Measurements from ENCODE around the gene HRK. TPM values are rescaled to one million over a fixed set of nuclear protein-coding genes. Genes with fewer than 3 reads are reported as not detected.
A peak's percentile ranks its signal among the peaks of the same experiment; 100 is the strongest.

Gene HRK
- total RNA-seq (0.53 TPM), polyA plus RNA-seq (0.05 TPM)

DNA sequence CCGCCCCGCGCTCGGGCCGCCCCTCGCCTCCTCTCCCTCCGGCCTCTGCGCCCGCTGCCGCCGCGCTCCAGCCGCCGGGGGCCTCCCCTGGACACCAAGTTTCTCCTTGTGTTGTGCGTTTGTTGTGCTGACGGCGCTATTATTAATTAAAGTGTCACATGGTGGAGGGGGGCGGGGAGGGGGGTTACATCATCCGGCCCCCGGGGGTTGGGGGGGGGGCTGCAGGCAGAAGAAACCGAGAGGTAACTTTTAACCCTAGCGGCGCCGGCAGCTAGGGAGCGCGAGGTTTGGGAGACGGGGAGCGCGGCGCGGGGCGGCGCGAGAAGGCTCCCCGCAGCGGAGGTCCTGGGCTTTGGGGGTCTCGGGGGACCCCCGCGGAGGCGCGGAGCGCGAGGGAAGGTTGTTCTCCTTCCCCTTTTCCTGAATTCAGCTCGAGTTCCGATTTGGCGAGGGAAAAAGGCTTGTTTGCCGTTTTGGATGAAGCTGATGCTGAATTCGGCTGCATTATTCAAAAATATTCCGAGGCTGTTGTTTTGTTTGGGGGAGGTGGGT, at the start of gene HRK:
TSS of gene HRK (minus strand) at position 117 of the 552 bp plus-strand sequence. CDS start 134 bp downstream, outside the sequence.
- WGBS, result 1% methylated on average over 49 of the region's 49 CpGs
- DNase-seq (ENCODE audit: extremely low spot score), result no peak

DNA sequence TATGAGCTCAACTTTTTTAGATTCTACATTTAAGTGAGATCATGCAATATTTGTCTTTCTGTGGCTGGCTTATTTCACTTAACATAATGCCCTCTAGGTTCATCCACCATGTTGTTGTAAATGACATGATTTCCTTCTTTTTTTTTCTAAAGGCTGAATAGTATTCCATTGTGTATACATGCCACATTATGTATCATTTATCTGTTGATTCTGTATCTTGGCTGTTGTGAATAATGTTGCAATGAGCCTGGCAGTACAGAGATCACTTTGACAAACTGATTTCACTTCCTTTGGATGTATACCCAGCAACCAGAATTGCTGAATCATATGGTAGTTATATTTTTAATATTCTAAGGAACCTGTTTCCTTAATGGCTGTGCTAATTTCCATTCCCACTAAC, 48.6 kb upstream of the HRK start:
- no peak overlapping the region for H3K27ac ChIP-seq (ENCODE audit: low read depth)
- peaks cover 2% of the 10 kb centered on the region for H3K36me3 ChIP-seq (ENCODE audit: insufficient read depth)
- no peak overlapping the region for H3K4me3 ChIP-seq (ENCODE audit: low read depth, low read length)
- no peak for DNase-seq (ENCODE audit: extremely low spot score)
- no peaks in the 10 kb centered on the region for H3K4me1 ChIP-seq (ENCODE audit: insufficient read depth)

More for the DNA sequence above, at the start of gene HRK:
- Histone ChIP-seq H3K36me3 (ENCODE audit: insufficient read depth) (no peaks in the 10 kb centered on the region), H3K4me3 (ENCODE audit: low read depth, low read length) (peak within 1 kb of the TSS; percentile 11), H3K4me1 (ENCODE audit: insufficient read depth) (no peaks in the 10 kb centered on the region), H3K27ac (ENCODE audit: low read depth) (no peak within 1 kb of the TSS)

DNA sequence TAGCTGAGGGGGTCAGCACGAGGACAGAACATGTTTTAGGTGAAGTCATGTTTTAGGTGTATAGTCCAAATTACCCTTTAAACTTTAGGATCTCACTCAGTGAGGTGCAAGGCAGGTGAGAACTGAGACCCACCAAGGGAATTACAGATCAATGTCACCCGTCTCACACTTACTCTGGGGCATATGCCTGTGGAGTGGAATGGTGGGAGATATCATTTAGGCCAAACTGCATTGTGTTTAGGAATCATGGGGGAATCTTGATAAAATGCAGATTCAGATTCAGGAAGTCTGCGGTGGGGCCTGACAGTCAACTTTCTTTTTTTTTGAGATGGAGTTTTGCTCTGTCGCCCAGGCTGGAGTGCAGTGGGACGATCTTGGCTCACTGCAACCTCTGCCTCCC, 47.3 kb upstream of the HRK start:
- Histone ChIP-seq H3K27ac (ENCODE audit: low read depth) (no peak overlapping the region), H3K36me3 (ENCODE audit: insufficient read depth) (no peaks in the 10 kb centered on the region), H3K4me1 (ENCODE audit: insufficient read depth) (no peaks in the 10 kb centered on the region), H3K4me3 (ENCODE audit: low read depth, low read length) (no peak overlapping the region)
- no peak for DNase-seq (ENCODE audit: extremely low spot score)
- 94% methylated on average over 5 of the region's 5 CpGs for WGBS

DNA sequence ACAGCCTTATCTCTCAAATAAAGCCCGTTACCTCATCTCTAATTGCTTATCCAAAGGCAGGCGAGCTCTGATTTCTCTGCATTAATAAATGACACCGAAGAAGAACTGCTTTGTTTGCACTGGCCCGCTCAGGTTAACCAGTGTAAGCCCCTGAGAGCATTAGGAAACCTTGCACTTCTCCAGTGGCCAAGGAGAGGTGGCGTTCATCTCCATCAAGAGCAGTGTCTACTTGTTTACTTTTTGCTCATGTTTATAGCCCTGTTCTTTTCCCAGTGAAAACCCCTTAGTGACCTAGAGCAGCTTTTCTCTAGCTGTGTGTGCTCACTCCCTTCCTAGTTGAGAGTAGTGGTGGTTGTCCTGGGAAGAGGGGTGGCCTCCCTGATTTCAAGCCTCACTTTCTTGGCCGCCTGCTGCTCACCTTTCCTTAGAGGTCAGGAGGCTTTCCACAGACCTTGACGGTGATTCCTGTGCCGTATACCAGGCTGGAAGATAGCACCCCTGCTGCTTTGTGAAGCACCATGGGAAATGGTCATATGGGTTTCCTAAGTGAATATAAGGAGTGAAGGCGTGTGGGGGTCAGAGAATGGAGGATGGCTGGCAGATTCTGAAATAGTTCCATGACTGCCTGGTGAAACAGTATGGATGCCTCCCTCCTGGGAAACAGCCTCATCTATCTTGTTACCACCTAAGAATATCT, 46.2 kb upstream of the HRK start:
- WGBS, result 83% methylated on average over 9 of the region's 9 CpGs
- Histone ChIP-seq H3K27ac (ENCODE audit: low read depth) (no peak overlapping the region), H3K4me3 (ENCODE audit: low read depth, low read length) (no peak overlapping the region), H3K4me1 (ENCODE audit: insufficient read depth) (no peaks in the 10 kb centered on the region), H3K36me3 (ENCODE audit: insufficient read depth) (no peaks in the 10 kb centered on the region)
- DNase-seq (ENCODE audit: extremely low spot score), result no peak

DNA sequence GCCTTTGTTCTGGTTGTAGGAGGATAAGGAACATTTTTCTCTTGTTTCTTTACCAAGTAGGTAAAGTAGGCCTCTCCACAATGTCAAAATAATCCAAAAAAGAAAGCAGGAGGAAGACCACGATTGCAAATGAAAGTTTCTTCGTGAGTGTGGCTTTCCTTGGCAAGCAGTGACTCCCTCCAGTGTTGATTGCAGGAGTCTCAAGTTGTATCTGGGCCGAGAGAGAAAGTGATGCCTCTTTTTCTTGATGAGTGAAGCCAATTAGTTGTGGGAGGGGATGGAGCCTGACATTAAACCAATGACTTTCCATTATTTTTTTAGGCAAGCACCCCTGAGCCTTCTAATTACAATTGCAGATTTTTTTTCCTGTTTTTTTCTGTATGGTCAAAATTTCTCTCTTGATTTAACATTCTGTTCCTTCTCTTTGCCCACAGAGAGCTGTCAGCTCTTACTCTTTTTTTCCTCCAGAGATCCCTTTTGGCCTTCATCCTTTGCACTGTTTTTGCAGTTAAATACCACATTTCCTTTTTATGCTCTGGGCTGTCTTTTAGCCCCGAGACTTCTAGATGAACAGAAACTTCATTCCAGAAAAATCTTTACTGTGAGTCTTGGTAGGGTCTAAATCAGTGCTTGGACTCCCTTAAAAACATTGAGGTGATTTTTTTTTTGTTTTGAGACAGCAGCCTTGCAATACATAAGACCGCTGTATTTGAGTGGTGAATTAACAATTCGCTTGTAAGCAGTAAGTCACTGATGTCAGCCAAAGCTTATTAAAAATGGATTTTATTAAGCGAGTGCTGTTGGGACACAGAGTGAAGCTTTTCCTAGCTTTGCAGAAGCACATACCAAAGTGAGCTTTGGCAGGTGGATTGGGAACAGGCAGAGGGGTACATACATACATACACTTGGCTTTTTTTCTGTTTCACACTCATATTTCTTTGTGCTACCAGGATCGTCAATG, 45.3 kb upstream of the HRK start:
- Histone ChIP-seq H3K4me1 (ENCODE audit: insufficient read depth) (no peaks in the 10 kb centered on the region), H3K4me3 (ENCODE audit: low read depth, low read length) (no peak overlapping the region), H3K36me3 (ENCODE audit: insufficient read depth) (no peaks in the 10 kb centered on the region), H3K27ac (ENCODE audit: low read depth) (no peak overlapping the region)
- whole genome bisulfite sequencing, result 75% methylated on average over 8 of the region's 8 CpGs
- DNase-seq (ENCODE audit: extremely low spot score), result no peak

DNA sequence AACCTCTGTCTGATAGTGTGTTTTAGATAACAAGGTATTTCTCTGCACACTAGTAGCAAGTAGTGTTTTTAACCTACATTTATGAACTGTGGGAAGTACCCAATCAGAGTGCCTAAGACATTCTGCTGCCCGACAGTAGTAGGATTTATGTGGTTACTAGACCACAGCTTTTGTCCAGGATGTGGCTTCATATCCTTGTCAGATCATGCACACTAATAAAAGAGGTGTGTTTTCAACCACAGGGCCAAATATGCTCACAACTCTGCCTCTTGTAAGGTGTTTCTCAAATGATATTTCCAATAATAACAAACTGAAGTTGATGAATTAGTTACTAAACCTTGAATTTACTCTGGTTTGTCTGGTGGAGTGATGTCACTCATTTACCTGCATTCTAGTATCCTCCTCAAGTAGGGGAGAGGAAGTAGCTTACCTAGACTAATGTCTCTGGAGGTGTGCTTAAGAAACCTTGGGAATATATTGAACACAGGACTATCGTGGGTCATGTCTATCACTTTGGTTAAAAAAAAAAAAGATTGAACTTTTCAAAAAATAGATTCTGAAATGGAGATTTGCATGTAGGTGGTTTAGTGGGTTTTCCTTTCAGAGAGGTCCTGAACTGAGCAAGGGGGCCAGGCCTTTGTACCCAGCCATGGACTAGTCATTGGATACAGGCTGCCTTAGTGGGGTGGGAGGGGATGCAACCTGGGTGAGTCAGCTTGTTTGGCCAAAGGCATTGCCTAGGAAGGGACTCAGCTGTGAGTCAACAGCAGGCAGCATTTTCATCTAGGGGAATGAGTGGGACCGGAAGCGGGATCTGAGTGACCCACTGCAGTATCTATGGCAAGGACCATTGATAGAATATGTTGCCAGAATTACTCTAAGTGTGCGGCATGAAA, 43.6 kb upstream of the HRK start:
- 83% methylated on average over 5 of the region's 5 CpGs for WGBS
- Histone ChIP-seq H3K36me3 (ENCODE audit: insufficient read depth) (no peaks in the 10 kb centered on the region), H3K4me3 (ENCODE audit: low read depth, low read length) (no peak overlapping the region), H3K4me1 (ENCODE audit: insufficient read depth) (no peaks in the 10 kb centered on the region), H3K27ac (ENCODE audit: low read depth) (no peak overlapping the region)
- no peak for DNase-seq (ENCODE audit: extremely low spot score)

DNA sequence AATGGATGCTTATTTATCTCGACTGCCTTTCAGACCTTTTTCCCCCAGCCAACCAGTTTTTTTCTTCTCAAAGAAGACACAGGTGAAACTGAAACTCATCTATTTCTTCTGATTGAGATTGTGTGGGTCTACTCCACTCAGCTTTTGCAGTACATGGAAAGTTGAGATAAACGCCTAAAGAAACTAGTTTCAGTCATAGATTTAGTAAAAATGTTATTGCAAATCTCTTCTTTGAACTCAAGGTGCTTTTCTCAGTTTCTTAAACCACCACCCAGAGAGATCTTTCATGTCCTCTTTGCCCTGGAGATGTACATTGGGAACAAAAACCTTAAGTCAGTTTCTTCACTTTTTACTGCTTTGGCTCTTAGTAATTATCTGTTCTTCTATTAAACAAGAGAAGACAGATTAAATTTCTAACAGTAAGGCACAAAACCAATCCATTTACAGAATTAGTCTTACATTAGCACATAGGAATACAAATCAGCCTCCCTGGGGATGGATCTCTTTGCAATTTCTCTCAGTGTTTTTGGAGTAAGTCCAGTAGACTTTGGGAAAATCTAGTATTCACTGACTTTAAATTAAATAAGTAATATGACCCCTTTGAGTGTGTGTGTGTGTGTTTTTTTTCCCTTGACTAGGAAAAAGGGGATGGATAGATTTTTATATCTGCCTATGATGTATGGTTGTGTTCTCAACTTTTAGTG, 41.1 kb upstream of the HRK start:
- no peaks in the 10 kb centered on the region for H3K4me1 ChIP-seq (ENCODE audit: insufficient read depth)
- 86% methylated on average over 2 of the region's 2 CpGs for WGBS
- no peaks in the 10 kb centered on the region for H3K36me3 ChIP-seq (ENCODE audit: insufficient read depth)
- no peak for DNase-seq (ENCODE audit: extremely low spot score)
- H3K4me3 ChIP-seq (ENCODE audit: low read depth, low read length), result no peak overlapping the region
- H3K27ac ChIP-seq (ENCODE audit: low read depth), result no peak overlapping the region

DNA sequence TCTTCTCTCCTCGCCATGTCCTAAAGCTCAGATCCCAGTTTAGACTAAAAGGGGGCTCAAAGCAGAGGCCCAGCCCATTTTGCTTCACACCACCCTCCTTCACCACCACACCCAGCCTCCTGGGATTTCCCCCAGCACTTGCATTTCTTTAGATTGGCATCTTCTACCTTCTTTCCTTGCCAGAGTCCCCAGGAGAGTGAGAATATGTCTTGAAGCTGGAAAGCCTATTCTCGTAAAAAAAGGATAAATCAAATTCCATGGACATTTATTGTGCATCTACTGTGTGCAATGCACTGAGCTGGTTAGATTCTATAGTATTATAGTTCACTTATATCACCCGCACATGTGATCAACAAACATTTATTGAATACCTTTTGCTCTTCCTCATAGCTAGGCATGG, 39.7 kb upstream of the HRK start:
- Histone ChIP-seq H3K4me3 (ENCODE audit: low read depth, low read length) (no peak overlapping the region), H3K36me3 (ENCODE audit: insufficient read depth) (no peaks in the 10 kb centered on the region), H3K4me1 (ENCODE audit: insufficient read depth) (no peaks in the 10 kb centered on the region), H3K27ac (ENCODE audit: low read depth) (no peak overlapping the region)
- WGBS, result 87% methylated on average over 3 of the region's 3 CpGs
- no peak for DNase-seq (ENCODE audit: extremely low spot score)

DNA sequence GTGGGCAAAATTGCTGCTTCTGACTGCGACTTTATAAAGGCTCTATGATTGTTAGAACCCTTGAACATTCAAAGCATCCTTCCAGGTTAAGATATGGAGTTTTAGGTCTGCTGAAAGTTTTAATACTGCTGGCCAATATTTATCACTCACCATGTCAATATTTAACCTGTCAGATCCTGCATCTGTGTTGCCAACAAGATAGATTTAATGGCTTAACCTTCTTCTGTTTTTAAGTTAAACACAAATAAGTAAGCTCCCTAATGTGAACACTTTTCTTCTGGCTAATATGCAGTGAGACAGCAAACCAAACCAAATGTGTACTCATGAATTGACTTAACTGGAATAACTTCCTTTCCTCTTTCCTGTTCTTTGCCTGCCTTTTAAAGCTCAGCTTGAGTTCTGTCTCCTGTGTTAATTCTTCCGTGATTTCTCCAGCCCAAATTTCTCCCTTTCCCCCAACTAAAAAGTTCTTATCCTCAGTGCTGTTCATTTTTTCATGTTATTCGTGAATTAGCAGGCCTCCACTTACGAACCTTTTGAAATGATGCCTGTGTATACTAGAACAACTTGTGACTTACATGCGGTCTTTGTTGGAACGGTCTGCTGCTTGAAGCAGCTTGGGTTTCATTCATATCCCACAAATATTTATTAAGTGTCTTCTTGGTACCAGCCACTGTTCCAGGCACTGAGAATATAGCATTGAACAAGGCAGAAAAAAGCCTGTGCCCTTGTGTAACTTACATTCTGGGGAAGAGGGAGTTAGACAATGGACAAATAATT, 38.7 kb upstream of the HRK start:
- H3K27ac ChIP-seq (ENCODE audit: low read depth), result no peak overlapping the region
- H3K36me3 ChIP-seq (ENCODE audit: insufficient read depth), result no peaks in the 10 kb centered on the region
- H3K4me1 ChIP-seq (ENCODE audit: insufficient read depth), result no peaks in the 10 kb centered on the region
- H3K4me3 ChIP-seq (ENCODE audit: low read depth, low read length), result no peak overlapping the region
- no peak for DNase-seq (ENCODE audit: extremely low spot score)
- 84% methylated on average over 6 of the region's 6 CpGs for WGBS

DNA sequence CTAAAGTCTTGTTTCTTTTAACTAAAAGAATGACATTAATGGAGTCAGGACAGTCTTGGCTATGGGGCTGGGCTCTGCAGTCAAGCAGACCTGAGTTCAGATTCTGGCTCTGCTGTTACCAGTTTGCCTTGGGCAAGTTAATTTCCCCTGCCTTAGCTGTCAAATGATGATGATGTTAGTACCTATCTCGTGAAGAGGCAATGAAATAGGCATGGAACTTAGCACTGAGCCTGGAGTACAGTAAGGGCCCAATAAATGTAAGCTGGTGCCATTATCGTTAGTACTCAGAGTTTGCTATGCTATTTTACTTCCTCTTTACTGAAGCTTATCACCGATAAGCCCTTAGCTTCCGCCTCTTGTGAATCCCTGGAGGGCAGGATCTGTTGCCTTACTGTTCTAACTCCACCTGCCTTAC, 38.0 kb upstream of the HRK start:
- Histone ChIP-seq H3K36me3 (ENCODE audit: insufficient read depth) (no peaks in the 10 kb centered on the region), H3K27ac (ENCODE audit: low read depth) (no peak overlapping the region), H3K4me3 (ENCODE audit: low read depth, low read length) (no peak overlapping the region), H3K4me1 (ENCODE audit: insufficient read depth) (no peaks in the 10 kb centered on the region)
- WGBS, result 71% methylated on average over 4 of the region's 4 CpGs
- no peak for DNase-seq (ENCODE audit: extremely low spot score)

DNA sequence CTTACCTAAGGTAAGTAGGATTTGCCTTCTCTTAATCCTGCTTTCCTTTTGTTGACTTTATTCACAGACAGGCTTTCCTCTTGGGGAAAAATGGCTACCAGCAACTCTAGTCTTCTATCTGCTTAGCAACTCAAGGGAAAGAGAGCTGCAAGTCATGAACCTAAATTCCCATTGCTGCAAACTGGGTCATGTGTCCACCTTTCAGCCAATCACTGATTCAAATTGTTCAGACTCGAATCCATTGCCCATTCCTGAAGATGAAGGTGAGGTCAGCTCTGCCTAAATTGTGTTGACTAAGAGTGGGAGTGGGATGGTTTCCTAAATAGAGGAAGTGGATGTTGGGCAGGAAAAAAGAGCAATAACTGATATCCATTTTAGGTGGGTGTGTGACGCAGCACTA, 37.2 kb upstream of the HRK start:
- Histone ChIP-seq H3K27ac (ENCODE audit: low read depth) (no peak overlapping the region), H3K36me3 (ENCODE audit: insufficient read depth) (no peaks in the 10 kb centered on the region), H3K4me3 (ENCODE audit: low read depth, low read length) (no peak overlapping the region), H3K4me1 (ENCODE audit: insufficient read depth) (no peaks in the 10 kb centered on the region)
- no peak for DNase-seq (ENCODE audit: extremely low spot score)
- WGBS, result 97% methylated on average over 2 of the region's 2 CpGs

DNA sequence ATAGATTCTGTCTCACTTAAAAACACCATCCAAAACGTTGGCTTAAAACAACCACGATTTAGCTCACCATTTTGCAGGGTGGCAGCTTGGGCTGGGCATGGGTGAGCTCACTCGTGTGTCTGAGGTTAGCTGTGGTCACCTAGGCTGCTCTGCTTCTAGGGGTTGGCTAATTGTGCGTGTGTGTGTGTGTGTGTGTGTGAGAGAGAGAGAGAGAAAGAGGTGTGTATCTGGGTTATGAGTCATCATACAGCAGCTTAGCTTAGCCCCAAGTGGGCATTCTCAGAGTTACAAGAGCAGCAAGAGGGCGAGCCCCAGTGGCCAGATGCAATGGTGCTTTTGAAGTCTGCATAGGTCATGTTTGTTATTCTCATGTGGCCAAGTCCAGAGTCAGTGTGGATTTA, 35.5 kb upstream of the HRK start:
- Histone ChIP-seq H3K36me3 (ENCODE audit: insufficient read depth) (no peaks in the 10 kb centered on the region), H3K4me3 (ENCODE audit: low read depth, low read length) (no peak overlapping the region), H3K27ac (ENCODE audit: low read depth) (no peak overlapping the region), H3K4me1 (ENCODE audit: insufficient read depth) (no peaks in the 10 kb centered on the region)
- no peak for DNase-seq (ENCODE audit: extremely low spot score)
- WGBS, result 78% methylated on average over 5 of the region's 5 CpGs
